ENCODE data around the gene TCFL5.

Gene TCFL5

DNA sequence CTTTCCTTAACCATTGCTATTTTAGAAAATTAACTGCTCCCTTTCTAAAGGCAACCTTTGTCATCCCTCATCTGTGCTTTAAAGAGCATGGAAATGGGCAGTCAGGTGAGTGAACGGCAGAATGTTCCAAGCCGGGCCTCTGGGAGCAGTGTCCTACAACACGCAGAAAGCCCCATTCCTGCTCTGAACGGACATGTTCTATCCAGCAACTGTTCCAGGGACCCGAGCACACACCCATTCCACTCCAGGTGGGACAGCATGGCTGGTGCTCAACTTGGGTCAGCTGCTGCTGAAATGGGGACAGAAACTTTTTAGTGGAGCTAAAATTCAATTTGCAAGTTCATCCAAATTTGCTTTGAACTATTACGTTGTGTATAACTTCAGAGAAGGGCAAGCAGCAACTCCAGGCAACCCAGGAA is 38.0 kb upstream of the TCFL5 start:
- Histone ChIP-seq H3K79me2 (no peaks in the 10 kb centered on the region), H3K9me3 (ENCODE audit: control insufficient read depth, low read length) (no peaks in the 10 kb centered on the region), H3K9ac (no peak overlapping the region), H2AFZ (no peak overlapping the region), H3K27me3 (ENCODE audit: control insufficient read depth, insufficient read depth, low read length) (no peaks in the 10 kb centered on the region), H3K4me1 (peaks cover 3% of the 10 kb centered on the region), H3K27ac (no peak overlapping the region), H3K4me3 (ENCODE audit: low read depth, low read length) (no peak overlapping the region), H3K36me3 (ENCODE audit: control insufficient read depth, insufficient read depth, low read length) (no peaks in the 10 kb centered on the region), H3K4me2 (ENCODE audit: low read length) (no peak overlapping the region)
- TF ChIP-seq, protein P1, sequence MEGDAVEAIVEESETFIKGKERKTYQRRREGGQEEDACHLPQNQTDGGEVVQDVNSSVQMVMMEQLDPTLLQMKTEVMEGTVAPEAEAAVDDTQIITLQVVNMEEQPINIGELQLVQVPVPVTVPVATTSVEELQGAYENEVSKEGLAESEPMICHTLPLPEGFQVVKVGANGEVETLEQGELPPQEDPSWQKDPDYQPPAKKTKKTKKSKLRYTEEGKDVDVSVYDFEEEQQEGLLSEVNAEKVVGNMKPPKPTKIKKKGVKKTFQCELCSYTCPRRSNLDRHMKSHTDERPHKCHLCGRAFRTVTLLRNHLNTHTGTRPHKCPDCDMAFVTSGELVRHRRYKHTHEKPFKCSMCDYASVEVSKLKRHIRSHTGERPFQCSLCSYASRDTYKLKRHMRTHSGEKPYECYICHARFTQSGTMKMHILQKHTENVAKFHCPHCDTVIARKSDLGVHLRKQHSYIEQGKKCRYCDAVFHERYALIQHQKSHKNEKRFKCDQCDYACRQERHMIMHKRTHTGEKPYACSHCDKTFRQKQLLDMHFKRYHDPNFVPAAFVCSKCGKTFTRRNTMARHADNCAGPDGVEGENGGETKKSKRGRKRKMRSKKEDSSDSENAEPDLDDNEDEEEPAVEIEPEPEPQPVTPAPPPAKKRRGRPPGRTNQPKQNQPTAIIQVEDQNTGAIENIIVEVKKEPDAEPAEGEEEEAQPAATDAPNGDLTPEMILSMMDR (IDR thresholded peaks at IDR 0.05) = no peak

DNA sequence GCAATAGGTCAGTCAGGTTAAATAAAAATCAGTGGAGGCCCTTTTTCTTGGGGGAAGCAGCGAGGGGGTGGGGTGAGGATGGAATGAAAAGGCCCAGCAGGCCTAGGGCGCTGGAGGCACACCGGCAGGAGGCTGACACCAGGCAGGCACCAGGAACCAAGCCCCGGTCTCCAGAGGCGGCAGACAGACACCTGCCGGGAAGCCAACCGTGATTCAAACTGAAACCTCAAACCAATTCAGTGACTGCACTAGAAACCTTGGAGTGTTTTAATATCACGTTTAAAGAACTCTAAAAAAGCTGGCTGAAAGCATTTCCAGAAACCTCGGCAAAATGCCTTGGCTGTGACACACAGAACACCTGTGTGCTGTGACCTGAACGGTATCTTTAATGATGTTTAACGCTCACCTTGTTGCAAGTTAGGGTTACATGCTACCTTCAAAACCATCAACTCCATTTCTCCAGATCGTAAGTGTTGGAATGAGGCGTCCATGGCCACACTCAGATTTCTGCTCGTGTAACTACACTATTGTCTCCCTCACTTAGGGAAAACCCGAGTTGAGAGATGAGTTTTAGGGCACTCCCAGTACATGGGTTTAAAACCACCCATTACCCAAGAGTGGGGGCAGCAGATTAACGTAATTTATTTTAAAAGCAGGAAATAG is 37.5 kb upstream of the TCFL5 start:
- no peak overlapping the region for H2AFZ ChIP-seq
- peaks cover 3% of the 10 kb centered on the region for H3K4me1 ChIP-seq

DNA sequence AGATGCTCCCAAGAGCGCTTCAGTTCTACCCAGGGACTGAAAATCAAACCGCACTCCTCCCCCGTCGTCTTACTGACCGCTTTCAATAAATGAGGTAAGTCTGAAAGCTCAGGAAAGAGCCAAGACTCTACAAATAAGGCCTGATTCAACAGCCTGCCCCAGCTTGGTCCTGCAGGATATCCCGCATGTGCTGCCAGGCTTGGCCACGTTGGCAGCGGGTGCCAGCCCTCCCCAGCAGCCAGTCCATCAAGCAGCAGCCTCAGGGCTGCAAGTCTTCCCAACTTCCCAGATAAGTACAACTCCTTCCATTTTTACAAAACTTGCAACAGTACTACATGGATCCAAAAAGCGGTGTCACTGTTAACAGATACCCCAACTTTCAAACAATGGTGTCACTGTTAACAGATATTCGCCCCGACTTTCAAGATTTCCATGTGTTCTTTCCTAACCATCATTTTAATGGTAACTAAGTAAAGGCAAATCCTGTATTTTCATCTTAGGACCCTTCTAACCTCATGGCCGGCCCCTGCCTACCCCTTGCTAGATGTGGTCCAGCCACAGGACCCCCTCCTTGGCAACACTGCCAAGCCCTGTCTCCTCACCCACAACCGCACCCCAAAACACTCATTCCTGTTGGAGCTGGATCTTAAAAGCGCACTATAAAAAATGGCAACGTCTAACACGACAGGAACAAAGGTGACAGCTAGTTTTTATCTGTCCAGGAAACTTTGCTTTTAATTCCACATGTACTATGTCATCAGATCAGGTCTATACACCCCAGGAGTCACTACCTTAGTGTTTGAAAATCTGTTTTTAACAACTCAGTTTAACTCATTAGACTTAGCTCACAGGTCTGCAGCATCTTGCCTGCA is 36.7 kb upstream of the TCFL5 start:
- Histone ChIP-seq H3K27ac (no peak overlapping the region), H3K4me2 (ENCODE audit: low read length) (no peak overlapping the region), H3K4me1 (peaks cover 3% of the 10 kb centered on the region), H3K79me2 (no peaks in the 10 kb centered on the region), H3K36me3 (ENCODE audit: control insufficient read depth, insufficient read depth, low read length) (no peaks in the 10 kb centered on the region), H3K4me3 (ENCODE audit: low read depth, low read length) (no peak overlapping the region), H3K9me3 (ENCODE audit: control insufficient read depth, low read length) (no peaks in the 10 kb centered on the region), H3K9ac (no peak overlapping the region), H2AFZ (no peak overlapping the region), H3K27me3 (ENCODE audit: control insufficient read depth, insufficient read depth, low read length) (no peaks in the 10 kb centered on the region)
- TF ChIP-seq, protein P1 (IDR thresholded peaks at IDR 0.05) = no peak

More for the DNA sequence above, 37.5 kb upstream of the TCFL5 start:
- Histone ChIP-seq H3K9me3 (ENCODE audit: control insufficient read depth, low read length) (no peaks in the 10 kb centered on the region), H3K27me3 (ENCODE audit: control insufficient read depth, insufficient read depth, low read length) (no peaks in the 10 kb centered on the region), H3K9ac (no peak overlapping the region), H3K27ac (no peak overlapping the region), H3K4me2 (ENCODE audit: low read length) (no peak overlapping the region), H3K79me2 (no peaks in the 10 kb centered on the region), H3K4me3 (ENCODE audit: low read depth, low read length) (no peak overlapping the region), H3K36me3 (ENCODE audit: control insufficient read depth, insufficient read depth, low read length) (no peaks in the 10 kb centered on the region)
- TF ChIP-seq, protein P1 (IDR thresholded peaks at IDR 0.05) = no peak

DNA sequence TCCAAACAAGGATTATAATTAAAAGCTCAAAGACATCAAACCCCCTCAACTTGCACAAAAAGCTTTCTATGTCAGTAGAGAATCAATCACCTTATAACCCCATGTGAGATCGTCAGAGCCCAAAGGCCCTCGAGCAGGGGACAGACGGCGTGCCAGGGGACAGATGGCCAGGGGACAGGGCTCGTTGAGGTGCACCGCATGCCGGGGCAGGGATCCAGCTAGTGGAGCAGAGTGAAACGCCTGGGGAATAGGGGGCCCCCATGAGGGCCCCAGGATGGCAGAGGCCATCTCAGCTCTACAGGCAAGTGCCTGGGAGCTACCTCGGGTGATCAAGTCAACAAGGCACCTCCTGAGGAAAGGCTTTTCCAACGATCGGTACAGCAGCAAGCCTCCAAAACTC is 36.0 kb upstream of the TCFL5 start:
- Histone ChIP-seq H3K27ac (no peak overlapping the region), H2AFZ (no peak overlapping the region), H3K27me3 (ENCODE audit: control insufficient read depth, insufficient read depth, low read length) (no peaks in the 10 kb centered on the region), H3K4me2 (ENCODE audit: low read length) (no peak overlapping the region), H3K79me2 (no peaks in the 10 kb centered on the region), H3K9me3 (ENCODE audit: control insufficient read depth, low read length) (no peaks in the 10 kb centered on the region), H3K36me3 (ENCODE audit: control insufficient read depth, insufficient read depth, low read length) (no peaks in the 10 kb centered on the region), H3K4me1 (peaks cover 3% of the 10 kb centered on the region), H3K9ac (no peak overlapping the region), H3K4me3 (ENCODE audit: low read depth, low read length) (no peak overlapping the region)
- TF ChIP-seq, protein P1 (IDR thresholded peaks at IDR 0.05) = no peak

Measured in parathyroid adenoma (tissue), 2 donors.